ENCODE measurements around the gene CD5L.

GRCh38 chr1:157882580-157882979 lies 41.0 kb upstream of the CD5L start:
- TF ChIP-seq CTCF (IDR thresholded peaks at IDR 0.05) (no peak), POLR2AphosphoS5 (IDR thresholded peaks at IDR 0.05) (no peak), POLR2A (IDR thresholded peaks at IDR 0.05) (no peak)
